MM.1S (cell line): Measurements from ENCODE around the gene BTD.

Source experiments
- DNase-seq: peaks from one replicate; pipeline ENCODE4 v3.0.0-alpha.2; 2015
- H2AFZ ChIP-seq: fragments of 300-600 bp; sonication (generic); 2 replicates; pipeline ENCODE4 v1.6.0; 2016; ENCODE audit warnings: antibody characterized with exemption, low read length
- H3F3A ChIP-seq: fragments of 300-600 bp; sonication (generic); 2 replicates; pipeline ENCODE4 v1.6.1; 2016; ENCODE audit warnings: mild to moderate bottlenecking, antibody characterized with exemption, low read length, moderate library complexity, mixed read lengths; ENCODE audit not compliant: insufficient read depth
- H3K27ac ChIP-seq: fragments of 300-600 bp; sonication (generic); 2 replicates; pipeline ENCODE4 v1.5.1; 2016; ENCODE audit warnings: mild to moderate bottlenecking, low read length
- H3K27me3 ChIP-seq: fragments of 300-600 bp; sonication (generic); replicated peaks from 2 replicates; pipeline ENCODE4 v1.6.0; 2016; ENCODE audit warnings: low read length; ENCODE audit not compliant: insufficient read depth
- H3K36me3 ChIP-seq: fragments of 300-600 bp; sonication (generic); replicated peaks from 2 replicates; pipeline ENCODE4 v1.6.1; 2016; ENCODE audit warnings: mild to moderate bottlenecking, low read length, mixed read lengths; ENCODE audit not compliant: insufficient read depth
- H3K4me1 ChIP-seq: fragments of 300-600 bp; sonication (generic); 2 replicates; pipeline ENCODE4 v1.6.1; 2016; ENCODE audit warnings: low read length, mixed read lengths
- H3K4me2 ChIP-seq: fragments of 300-600 bp; sonication (generic); 2 replicates; pipeline ENCODE4 v1.6.0; 2016; ENCODE audit warnings: low read depth, low read length
- H3K4me3 ChIP-seq: fragments of 300-600 bp; sonication (generic); 2 replicates; pipeline ENCODE4 v1.5.1; 2016; ENCODE audit warnings: low read length, mixed read lengths
- H3K79me2 ChIP-seq: fragments of 300-600 bp; sonication (generic); 2 replicates; pipeline ENCODE4 v1.6.1; 2016; ENCODE audit warnings: mixed run types, low read length, mixed read lengths
- H3K9ac ChIP-seq: fragments of 300-600 bp; sonication (generic); 2 replicates; pipeline ENCODE4 v1.6.1; 2016; ENCODE audit warnings: low read length, mixed read lengths
- H3K9me2 ChIP-seq: fragments of 300-600 bp; sonication (generic); replicated peaks from 2 replicates; pipeline ENCODE4 v1.6.1; 2016; ENCODE audit warnings: mild to moderate bottlenecking, low read length, mixed read lengths; ENCODE audit not compliant: insufficient read depth
- H3K9me3 ChIP-seq: fragments of 300-600 bp; sonication (generic); replicated peaks from 2 replicates; pipeline ENCODE4 v1.6.1; 2016; ENCODE audit warnings: mild to moderate bottlenecking, low read length, mixed read lengths; ENCODE audit not compliant: insufficient read depth
- H4K20me1 ChIP-seq: fragments of 300-600 bp; sonication (generic); 2 replicates; pipeline ENCODE4 v1.6.1; 2016; ENCODE audit warnings: mild to moderate bottlenecking, low read length, moderate library complexity, mixed read lengths; ENCODE audit not compliant: insufficient read depth
- EZH2 ChIP-seq: fragments of 300-600 bp; sonication (generic); optimal IDR thresholded peaks from 2 replicates; pipeline ENCODE3; 2017; ENCODE audit warnings: low read depth, mild to moderate bottlenecking, antibody characterized with exemption, low read length, mixed read lengths
- EZH2phosphoT487 ChIP-seq: fragments of 300-600 bp; sonication (generic); IDR thresholded peaks from 2 replicates; pipeline ENCODE4 v1.6.1; 2018; ENCODE audit warnings: antibody characterized with exemption, low read length
- TF ChIP-seq, protein P1 (sequence below): fragments of 300-600 bp; sonication (generic); IDR thresholded peaks from 2 replicates; pipeline ENCODE4 v1.5.1; 2016; ENCODE audit warnings: antibody characterized with exemption, low read length, mixed read lengths

BTD gene

DNA sequence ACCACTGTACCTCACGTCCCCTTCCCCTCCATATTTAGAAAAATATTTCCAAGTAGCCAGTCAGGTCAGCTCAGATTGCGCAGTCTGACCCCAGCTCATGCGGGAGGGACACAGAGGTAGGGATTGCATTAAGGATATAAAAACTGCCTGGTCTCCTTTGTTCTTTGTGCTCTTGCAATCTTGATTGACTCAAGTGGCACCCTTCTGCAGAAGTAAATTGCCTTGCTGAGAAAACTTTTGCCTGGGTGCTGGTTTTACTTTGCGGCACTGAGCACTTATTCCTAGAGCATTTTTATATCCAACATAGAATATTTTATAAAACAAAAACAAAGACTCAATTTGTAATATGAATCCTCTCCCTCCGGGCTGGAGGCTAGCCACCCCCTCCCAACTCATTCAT, 54.8 kb downstream of the BTD start:
- Histone ChIP-seq H2AFZ (no peak overlapping the region), H3K36me3 (no peaks in the 10 kb centered on the region), H3K27ac (no peak overlapping the region), H3F3A (no peaks in the 10 kb centered on the region), H3K4me1 (no peaks in the 10 kb centered on the region), H3K79me2 (no peaks in the 10 kb centered on the region), H3K4me2 (no peak overlapping the region), H3K9me2 (no peaks in the 10 kb centered on the region), H3K4me3 (no peak overlapping the region), H3K9ac (no peak overlapping the region), H3K9me3 (no peaks in the 10 kb centered on the region), H4K20me1 (no peaks in the 10 kb centered on the region), H3K27me3 (no peaks in the 10 kb centered on the region)
- TF ChIP-seq, protein P1, sequence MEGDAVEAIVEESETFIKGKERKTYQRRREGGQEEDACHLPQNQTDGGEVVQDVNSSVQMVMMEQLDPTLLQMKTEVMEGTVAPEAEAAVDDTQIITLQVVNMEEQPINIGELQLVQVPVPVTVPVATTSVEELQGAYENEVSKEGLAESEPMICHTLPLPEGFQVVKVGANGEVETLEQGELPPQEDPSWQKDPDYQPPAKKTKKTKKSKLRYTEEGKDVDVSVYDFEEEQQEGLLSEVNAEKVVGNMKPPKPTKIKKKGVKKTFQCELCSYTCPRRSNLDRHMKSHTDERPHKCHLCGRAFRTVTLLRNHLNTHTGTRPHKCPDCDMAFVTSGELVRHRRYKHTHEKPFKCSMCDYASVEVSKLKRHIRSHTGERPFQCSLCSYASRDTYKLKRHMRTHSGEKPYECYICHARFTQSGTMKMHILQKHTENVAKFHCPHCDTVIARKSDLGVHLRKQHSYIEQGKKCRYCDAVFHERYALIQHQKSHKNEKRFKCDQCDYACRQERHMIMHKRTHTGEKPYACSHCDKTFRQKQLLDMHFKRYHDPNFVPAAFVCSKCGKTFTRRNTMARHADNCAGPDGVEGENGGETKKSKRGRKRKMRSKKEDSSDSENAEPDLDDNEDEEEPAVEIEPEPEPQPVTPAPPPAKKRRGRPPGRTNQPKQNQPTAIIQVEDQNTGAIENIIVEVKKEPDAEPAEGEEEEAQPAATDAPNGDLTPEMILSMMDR: no peak
- TF ChIP-seq EZH2phosphoT487: no peak
- TF ChIP-seq EZH2: no peak
- DNase-seq: no peak

- no peaks in the 10 kb centered on the region for H3K79me2 ChIP-seq
- H2AFZ ChIP-seq: no peak overlapping the region
- H3K27ac ChIP-seq: no peak overlapping the region
- no peaks in the 10 kb centered on the region for H3K9me2 ChIP-seq
- no peaks in the 10 kb centered on the region for H3K36me3 ChIP-seq
- H4K20me1 ChIP-seq: no peaks in the 10 kb centered on the region
- TF ChIP-seq EZH2 (no peak), EZH2phosphoT487 (no peak)
- TF ChIP-seq, protein P1: no peak
- no peaks in the 10 kb centered on the region for H3K27me3 ChIP-seq
- no peak overlapping the region for H3K4me2 ChIP-seq
- H3K4me3 ChIP-seq: no peak overlapping the region
- no peaks in the 10 kb centered on the region for H3F3A ChIP-seq
- no peak for DNase-seq
- no peaks in the 10 kb centered on the region for H3K9me3 ChIP-seq
- no peak overlapping the region for H3K9ac ChIP-seq
- H3K4me1 ChIP-seq: no peaks in the 10 kb centered on the region
Measured at GRCh38 chr3:15657016-15657415, 55.5 kb downstream of the BTD start.

GRCh38 chr3:15659254-15659975, 57.9 kb downstream of the BTD start:
- Histone ChIP-seq H3K4me1 (no peaks in the 10 kb centered on the region), H3K9me2 (no peaks in the 10 kb centered on the region), H3K27me3 (no peaks in the 10 kb centered on the region), H3K9me3 (no peaks in the 10 kb centered on the region), H3K4me3 (no peak overlapping the region), H3F3A (no peaks in the 10 kb centered on the region), H4K20me1 (no peaks in the 10 kb centered on the region), H3K79me2 (no peaks in the 10 kb centered on the region), H3K27ac (no peak overlapping the region), H3K36me3 (no peaks in the 10 kb centered on the region), H3K9ac (no peak overlapping the region), H2AFZ (no peak overlapping the region), H3K4me2 (no peak overlapping the region)
- TF ChIP-seq EZH2phosphoT487 (no peak), EZH2 (no peak)
- TF ChIP-seq, protein P1: no peak
- DNase-seq: no peak
